H1 (cell line): Measurements from ENCODE around the gene DHRS1. TPM values are rescaled to one million over a fixed set of nuclear protein-coding genes. Genes with fewer than 3 reads are reported as not detected.
"Not testable (repeated sequence)": the region's sequence is repeated elsewhere in the genome, so short reads cannot be mapped to it uniquely, and the experiment has no call there.

ENCODE experiments used
- CTCF ChIA-PET: fragments of 300-600 bp; sonication (Branson Sonifier 250); formaldehyde crosslinking; loops from one replicate; lab custom pipeline; 2021; ENCODE audit not compliant: partially characterized antibody; lab: Charles Lee
- POLR2A ChIA-PET: fragments of 300-600 bp; sonication (Branson Sonifier 250); formaldehyde crosslinking; loops from one replicate; lab custom pipeline; 2021; ENCODE audit warnings: inconsistent platforms; ENCODE audit not compliant: partially characterized antibody; lab: Charles Lee
- DNase-seq, 2 experiments: peaks; one replicate each; pipeline versions ENCODE4 v3.0.0 to v3.0.0-alpha.2; 2010 to 2022; ENCODE audit warnings: low spot score in 2 of 2, low read depth in 1 of 2, mixed read lengths in 1 of 2
- FAIRE-seq: peaks from 2 replicates; lab custom pipeline; 2011; peaks lifted over from hg19 to GRCh38; lab: Jason Lieb, UNC
- H2AFZ ChIP-seq: 2 replicates; pipeline ENCODE4 v1.8.1; 2012; ENCODE audit warnings: low read length, inconsistent platforms
- H2AK5ac ChIP-seq: 2 replicates; pipeline ENCODE4 v1.6.1; 2013; ENCODE audit warnings: low read depth, low read length
- H2BK120ac ChIP-seq: replicated peaks from 2 replicates; pipeline ENCODE3; 2013; ENCODE audit warnings: low read depth, low read length, inconsistent platforms
- H2BK12ac ChIP-seq: 2 replicates; pipeline ENCODE4 v1.6.1; 2013; ENCODE audit warnings: low read depth, low read length
- H2BK15ac ChIP-seq: 2 replicates; pipeline ENCODE4 v1.6.1; 2013; ENCODE audit warnings: low read length
- H2BK20ac ChIP-seq: 2 replicates; pipeline ENCODE4 v1.6.1; 2013; ENCODE audit warnings: low read length
- H2BK5ac ChIP-seq: 2 replicates; pipeline ENCODE4 v1.6.1; 2013; ENCODE audit warnings: low read depth, low read length
- H3K14ac ChIP-seq: 2 replicates; pipeline ENCODE4 v1.6.1; 2013; ENCODE audit warnings: inconsistent platforms; ENCODE audit not compliant: insufficient read length
- H3K18ac ChIP-seq: 2 replicates; pipeline ENCODE4 v1.6.1; 2013; ENCODE audit warnings: low read length; ENCODE audit errors: extremely low read depth
- H3K23ac ChIP-seq: 2 replicates; pipeline ENCODE4 v1.6.1; 2013; ENCODE audit warnings: inconsistent platforms; ENCODE audit not compliant: insufficient read length
- H3K23me2 ChIP-seq: 2 replicates; pipeline ENCODE4 v1.6.1; 2013; ENCODE audit warnings: low read depth, low read length
- H3K27ac ChIP-seq: 2 replicates; pipeline ENCODE4 v1.6.1; 2011; ENCODE audit warnings: low read depth, low read length, inconsistent platforms
- H3K27me3 ChIP-seq, 4 experiments: replicated peaks in 1 of 4; 1 replicate in 1 of 4; 2 replicates in 3 of 4; pipeline versions ENCODE4 v1.6.1 to v1.8.1; 2011 to 2013; ENCODE audit warnings: low read length in 3 of 4, mild to moderate bottlenecking in 3 of 4, inconsistent platforms in 2 of 4, mixed read lengths in 2 of 4, moderate library complexity in 1 of 4; ENCODE audit not compliant: control insufficient read depth in 3 of 4, insufficient read depth in 3 of 4; ENCODE audit errors: extremely low read depth in 1 of 4
- H3K36me3 ChIP-seq, 4 experiments: 2 replicates each; pipeline versions ENCODE4 v1.6.1 to v1.8.1; 2011 to 2013; ENCODE audit warnings: mild to moderate bottlenecking in 4 of 4, low read length in 3 of 4, moderate library complexity in 2 of 4, control low read depth in 1 of 4, inconsistent platforms in 1 of 4; ENCODE audit not compliant: insufficient read depth in 4 of 4, control insufficient read depth in 2 of 4
- H3K4ac ChIP-seq: replicated peaks from 2 replicates; pipeline ENCODE3; 2013; ENCODE audit warnings: low read length, low read depth, mixed read lengths, inconsistent platforms; ENCODE audit not compliant: insufficient read length
- H3K4me1 ChIP-seq, 4 experiments: replicated peaks in 1 of 4; 1 replicate in 1 of 4; 2 replicates in 3 of 4; pipeline versions ENCODE4 v1.6.1 to v1.8.1; 2011 to 2013; ENCODE audit warnings: low read length in 3 of 4, inconsistent platforms in 2 of 4, mixed read lengths in 1 of 4; ENCODE audit not compliant: insufficient read depth in 4 of 4, control insufficient read depth in 3 of 4
- H3K4me2 ChIP-seq, 2 experiments: 2 replicates each; pipeline versions ENCODE4 v1.6.1 to v1.8.1; 2011 to 2013; ENCODE audit warnings: low read depth in 2 of 2, low read length in 2 of 2, control low read depth in 1 of 2, inconsistent platforms in 1 of 2, mild to moderate bottlenecking in 1 of 2; ENCODE audit not compliant: insufficient read depth in 1 of 2
- H3K4me3 ChIP-seq, 4 experiments: fragments of 200-600, 300-600 bp in 1 of 4; sonication (generic), shearing (Covaris generic), sonication (Bioruptor Twin) in 1 of 4; 2 replicates each; pipeline versions ENCODE4 v1.5.1 to v1.8.1; 2011 to 2016; ENCODE audit warnings: low read length in 4 of 4, low read depth in 3 of 4, control low read depth in 2 of 4, inconsistent platforms in 2 of 4, mild to moderate bottlenecking in 2 of 4, mixed read lengths in 1 of 4, moderate library complexity in 1 of 4; ENCODE audit not compliant: insufficient read depth in 2 of 4; ENCODE audit errors: extremely low read depth in 1 of 4
- H3K56ac ChIP-seq: replicated peaks from 2 replicates; pipeline ENCODE3; 2013; ENCODE audit warnings: low read depth, mild to moderate bottlenecking, mixed read lengths, low read length, inconsistent platforms; ENCODE audit not compliant: insufficient read length
- H3K79me1 ChIP-seq: 2 replicates; pipeline ENCODE4 v1.6.1; 2013; ENCODE audit warnings: low read depth, low read length, control low read depth
- H3K79me2 ChIP-seq, 2 experiments: 2 replicates each; pipeline versions ENCODE4 v1.6.1 to v1.8.1; 2012 to 2013; ENCODE audit warnings: low read length in 2 of 2, mild to moderate bottlenecking in 2 of 2, inconsistent platforms in 1 of 2; ENCODE audit not compliant: insufficient read depth in 2 of 2, control insufficient read depth in 1 of 2
- H3K9ac ChIP-seq, 4 experiments: replicated peaks in 1 of 4; 1 replicate in 1 of 4; 2 replicates in 3 of 4; pipeline versions ENCODE4 v1.6.1 to v1.8.1; 2011 to 2013; ENCODE audit warnings: low read depth in 3 of 4, low read length in 3 of 4, control low read depth in 2 of 4, mild to moderate bottlenecking in 2 of 4, moderate library complexity in 2 of 4, inconsistent platforms in 1 of 4; ENCODE audit errors: extremely low read depth in 1 of 4
- H3K9me3 ChIP-seq, 2 experiments: 2 replicates each; pipeline versions ENCODE4 v1.6.1 to v1.8.1; 2012 to 2013; ENCODE audit warnings: mild to moderate bottlenecking in 2 of 2, moderate library complexity in 2 of 2, control low read depth in 1 of 2, inconsistent platforms in 1 of 2, low read depth in 1 of 2, low read length in 1 of 2, mixed read lengths in 1 of 2; ENCODE audit not compliant: insufficient read depth in 2 of 2
- H4K20me1 ChIP-seq, 2 experiments: replicated peaks in 1 of 2; 2 replicates each; pipeline versions ENCODE3 to v1.8.1; 2011 to 2013; ENCODE audit warnings: inconsistent platforms in 2 of 2, low read length in 2 of 2, mild to moderate bottlenecking in 1 of 2; ENCODE audit not compliant: insufficient read depth in 2 of 2, control insufficient read depth in 1 of 2
- H4K5ac ChIP-seq: 2 replicates; pipeline ENCODE4 v1.6.1; 2013; ENCODE audit warnings: low read length, low read depth, mixed read lengths, inconsistent platforms; ENCODE audit not compliant: insufficient read length
- H4K8ac ChIP-seq: 2 replicates; pipeline ENCODE4 v1.8.0; 2013; ENCODE audit warnings: mild to moderate bottlenecking, moderate library complexity, low read length, inconsistent platforms; ENCODE audit not compliant: insufficient read depth; ENCODE audit errors: extremely low read depth
- H4K91ac ChIP-seq: replicated peaks from 2 replicates; pipeline ENCODE3; 2013; ENCODE audit warnings: low read length, mixed read lengths, inconsistent platforms; ENCODE audit not compliant: insufficient read length
- CTCF ChIP-seq, 3 experiments: IDR thresholded peaks; 1 replicate in 2 of 3; 2 replicates in 1 of 3; pipeline versions ENCODE4 v1.5.1 to v1.6.1; 2011; ENCODE audit warnings: low read length in 3 of 3, mild to moderate bottlenecking in 3 of 3, inconsistent platforms in 2 of 3, low read depth in 1 of 3, moderate library complexity in 1 of 3; ENCODE audit not compliant: insufficient read depth in 1 of 3; ENCODE audit errors: control extremely low read depth in 1 of 3
- RAD21 ChIP-seq, 2 experiments: IDR thresholded peaks in 1 of 2; conservative IDR thresholded peaks in 1 of 2; 2 replicates each; pipeline ENCODE4 v1.6.1; 2011; ENCODE audit warnings: low read depth in 2 of 2, low read length in 2 of 2, improper control_type of control experiment in 1 of 2, inconsistent platforms in 1 of 2, mild to moderate bottlenecking in 1 of 2, moderate library complexity in 1 of 2
- WGBS, 2 experiments: shearing (Covaris generic) in 1 of 2; methylation state at CpG; one replicate each; pipeline versions ENCODE4 v1.1.6 to v1.1.7; 2013 to 2015; ENCODE audit warnings: low lambda C conversion rate in 2 of 2, mixed read lengths in 2 of 2, inconsistent platforms in 1 of 2, low coverage in 1 of 2, missing lambda C conversion rate in 1 of 2; ENCODE audit not compliant: insufficient replicate concordance in 2 of 2, insufficient coverage in 1 of 2, insufficient read length in 1 of 2; ENCODE audit errors: extremely low coverage in 1 of 2, missing lambda C conversion rate in 1 of 2; 5-methylcytosine and 5-hydroxymethylcytosine counted together
- polyA plus RNA-seq, 7 experiments: library from polyadenylated mRNA; depleted of rRNA in 3 of 7; stranded (reverse) in 5 of 7; unstranded in 2 of 7; fragments of >200 nt in 5 of 7; fragments of 200-250 nt in 2 of 7; gene quantifications; 1 replicate in 5 of 7; 2 replicates in 1 of 7; 4 replicates in 1 of 7; pipeline versions ENCODE4 v1.2.1 to v1.2.3, GENCODE V29; 2011 to 2013; ENCODE audit warnings: missing spikeins in 2 of 7, mixed read lengths in 2 of 7
- total RNA-seq: library from RNA; stranded (reverse); fragmentation: NEBNext Ultra II Directional; extraction: Animal tissue kit (Norgen Biotek cat#: 25700); gene quantifications from 2 replicates; pipeline ENCODE4 v1.2.1, GENCODE V29; 2021

The DHRS1 gene
- total and polyA plus RNA-seq, 2 of the 8 experiments (the other 6 are each of a cell fraction or from before 2014, with no cell fraction given): 8.8 to 31.7 TPM

DNA sequence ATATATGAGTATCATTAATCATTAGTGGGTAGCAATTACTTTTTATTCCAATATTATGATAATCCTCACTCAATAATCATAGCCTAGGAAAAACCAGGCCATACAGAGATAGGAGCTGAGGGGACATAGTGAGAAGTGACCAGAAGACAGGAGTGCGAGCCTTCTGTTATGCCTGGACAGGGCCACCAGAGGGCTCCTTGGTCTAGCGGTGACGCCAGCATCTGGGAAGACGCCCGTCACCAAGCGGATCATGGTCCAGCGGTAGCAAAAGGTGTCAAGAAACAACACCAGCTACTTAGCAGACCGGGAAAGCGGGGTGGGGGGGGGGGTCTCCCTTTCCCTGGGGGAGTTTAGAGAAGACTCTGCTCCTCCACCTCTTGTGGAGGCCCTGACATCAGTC, 28.3 kb upstream of the DHRS1 start:
- H3K9me3 ChIP-seq, H3K4me3 ChIP-seq, H3K9ac ChIP-seq, H2BK20ac ChIP-seq, H3K79me2 ChIP-seq, H3K23ac ChIP-seq, H3K4me2 ChIP-seq, FAIRE-seq, H3K36me3 ChIP-seq, H2BK12ac ChIP-seq, H3K4ac ChIP-seq, H3K27ac ChIP-seq, H2BK5ac ChIP-seq, H3K4me1 ChIP-seq, H4K8ac ChIP-seq, H2BK15ac ChIP-seq, H3K79me1 ChIP-seq, H2AFZ ChIP-seq, H4K91ac ChIP-seq, H3K14ac ChIP-seq, H3K56ac ChIP-seq, H3K23me2 ChIP-seq, H4K20me1 ChIP-seq, H4K5ac ChIP-seq, H2AK5ac ChIP-seq, H3K18ac ChIP-seq, H2BK120ac ChIP-seq: not testable (repeated sequence)
- POLR2A ChIA-PET: interaction anchor here (1.4 kb wide), 1 partner anchor 11 kb away, joined by 3 read pairs; no protein-coding TSS in a partner anchor
- DNase-seq: peak in 1 of 2 experiments; percentile 54
- TF ChIP-seq CTCF (IDR thresholded peaks at IDR 0.05; ENCODE audit: control extremely low read depth in 1 of 3, insufficient read depth in 1 of 3, low read depth in 1 of 3, low read length in 3 of 3) (peak in 2 of 3 experiments; percentile 16 to 25; a peak in 2 of 4 replicates), RAD21 (IDR thresholded peaks at IDR 0.05 in 1 of 2, conservative IDR thresholded peaks at IDR 0.05 in 1 of 2; ENCODE audit: low read depth in 2 of 2, low read length in 2 of 2) (peak; percentile 21 to 28; a peak in 3 of 4 replicates)
- peaks cover 2 to 46% (median 16%) of the 10 kb centered on the region in 4 experiments; a peak in 6 of 7 replicates for H3K27me3 ChIP-seq
- CTCF ChIA-PET: interaction anchor here (1.0 to 27.8 kb wide), 13 partner anchors 13 to 100 kb away, joined by 3 to 664 read pairs (median 4); partner anchors contain the start of genes CBLN3, CIDEB, KHNYN and LTB4R
- 12% methylated on average over 7 of the region's 9 CpGs; no CpG with 5 or more reads in 1 of the 2 experiments for WGBS, 2 experiments
